Skeletal muscle tissue (tissue), 4 donors: Measurements from ENCODE around the gene PEX19. TPM values are rescaled to one million over a fixed set of nuclear protein-coding genes. Genes with fewer than 3 reads are reported as not detected.

Source experiments
- H3K27ac ChIP-seq: one replicate; pipeline ENCODE4 v1.7.0; 2013; ENCODE audit warnings: mild to moderate bottlenecking, low read depth, low read length, inconsistent platforms
- H3K27me3 ChIP-seq, 3 donors: one replicate each; pipeline ENCODE4 v1.7.0; 2013; ENCODE audit warnings: low read length in 3 of 3; ENCODE audit not compliant: control insufficient read depth in 3 of 3, insufficient read depth in 3 of 3
- H3K36me3 ChIP-seq, 3 donors: one replicate each; pipeline ENCODE4 v1.7.0; 2013; ENCODE audit warnings: low read length in 3 of 3; ENCODE audit not compliant: control insufficient read depth in 3 of 3, insufficient read depth in 3 of 3
- H3K4me1 ChIP-seq, 3 donors: one replicate each; pipeline ENCODE4 v1.7.0; 2013; ENCODE audit warnings: low read length in 3 of 3, mild to moderate bottlenecking in 3 of 3; ENCODE audit not compliant: control insufficient read depth in 3 of 3, insufficient read depth in 3 of 3
- H3K4me3 ChIP-seq, 3 donors: one replicate each; pipeline ENCODE4 v1.7.0; 2013; ENCODE audit warnings: low read length in 3 of 3
- H3K9ac ChIP-seq, 3 donors: one replicate each; pipeline ENCODE4 v1.7.0; 2013; ENCODE audit warnings: low read length in 3 of 3, mild to moderate bottlenecking in 3 of 3, moderate library complexity in 2 of 3, low read depth in 1 of 3
- H3K9me3 ChIP-seq, 3 donors: one replicate each; pipeline ENCODE4 v1.7.0; 2013; ENCODE audit warnings: low read length in 3 of 3; ENCODE audit not compliant: control insufficient read depth in 3 of 3
- total RNA-seq: library from RNA; depleted of rRNA; stranded (reverse); fragments of >200 nt; gene quantifications from one replicate; pipeline ENCODE4 v1.2.3, GENCODE V29; 2014
- donor health status: Osteomylitis.

Gene PEX19
- 30.3 TPM for total RNA-seq

- Histone ChIP-seq H3K27ac (peak within 1 kb of the TSS; percentile 74), H3K27me3 (no peaks in the 10 kb centered on the region), H3K4me3 (peak within 1 kb of the TSS; percentile 91 to 98 (median 94)), H3K9me3 (no peaks in the 10 kb centered on the region), H3K9ac (peak within 1 kb of the TSS; percentile 89 to 96 (median 94)), H3K4me1 (peaks cover 14 to 17% (median 15%) of the 10 kb centered on the region in 3 donors), H3K36me3 (peaks cover 29 to 33% (median 33%) of the 10 kb centered on the region in 3 donors)
Observed at GRCh38 chr1:160284782-160285344, at the start of gene PEX19. Gene PEX19 (minus strand): TSS chr1:160285133. CDS start chr1:160285124, 9 bp downstream.

- H3K36me3 ChIP-seq: peaks cover 27 to 57% (median 57%) of the 10 kb centered on the region in 3 donors
- H3K9me3 ChIP-seq: no peaks in the 10 kb centered on the region
- H3K9ac ChIP-seq: no peak overlapping the region
Observed at GRCh38 chr1:160332516-160332915, 47.6 kb upstream of the PEX19 start.

GRCh38 chr1:160330119-160330518 lies 45.2 kb upstream of the PEX19 start:
- Histone ChIP-seq H3K4me1 (no peaks in the 10 kb centered on the region), H3K36me3 (peaks cover 36 to 72% (median 70%) of the 10 kb centered on the region in 3 donors), H3K9ac (no peak overlapping the region)

More at GRCh38 chr1:160332516-160332915, 47.6 kb upstream of the PEX19 start:
- no peaks in the 10 kb centered on the region for H3K27me3 ChIP-seq
- H3K4me3 ChIP-seq: no peak overlapping the region
- no peak overlapping the region for H3K27ac ChIP-seq
- no peaks in the 10 kb centered on the region for H3K4me1 ChIP-seq

GRCh38 chr1:160328184-160328583 lies 43.3 kb upstream of the PEX19 start:
- no peaks in the 10 kb centered on the region for H3K4me1 ChIP-seq
- H3K27ac ChIP-seq: no peak overlapping the region
- no peak overlapping the region for H3K4me3 ChIP-seq
- H3K9ac ChIP-seq: no peak overlapping the region
- H3K36me3 ChIP-seq: peaks cover 40 to 63% (median 59%) of the 10 kb centered on the region in 3 donors
- H3K27me3 ChIP-seq: no peaks in the 10 kb centered on the region
- H3K9me3 ChIP-seq: no peaks in the 10 kb centered on the region

More at GRCh38 chr1:160330119-160330518, 45.2 kb upstream of the PEX19 start:
- no peak overlapping the region for H3K27ac ChIP-seq
- H3K4me3 ChIP-seq: no peak overlapping the region
- no peaks in the 10 kb centered on the region for H3K27me3 ChIP-seq
- H3K9me3 ChIP-seq: no peaks in the 10 kb centered on the region

- no peaks in the 10 kb centered on the region for H3K9me3 ChIP-seq
- H3K27ac ChIP-seq: no peak overlapping the region
- no peaks in the 10 kb centered on the region for H3K4me1 ChIP-seq
- no peak overlapping the region for H3K4me3 ChIP-seq
- peaks cover 33 to 57% (median 57%) of the 10 kb centered on the region in 3 donors for H3K36me3 ChIP-seq
- no peaks in the 10 kb centered on the region for H3K27me3 ChIP-seq
- H3K9ac ChIP-seq: peak overlapping the region in 1 of 3 donors; percentile 9
Observed at GRCh38 chr1:160326418-160326817, 41.5 kb upstream of the PEX19 start.

- Histone ChIP-seq H3K4me1 (no peaks in the 10 kb centered on the region), H3K4me3 (no peak overlapping the region), H3K27ac (no peak overlapping the region), H3K9me3 (no peaks in the 10 kb centered on the region), H3K9ac (no peak overlapping the region), H3K27me3 (no peaks in the 10 kb centered on the region), H3K36me3 (peaks cover 27 to 55% (median 52%) of the 10 kb centered on the region in 3 donors)
Observed at GRCh38 chr1:160325252-160325651, 40.3 kb upstream of the PEX19 start.

GRCh38 chr1:160322831-160323230 lies 37.9 kb upstream of the PEX19 start:
- Histone ChIP-seq H3K27me3 (no peaks in the 10 kb centered on the region), H3K9me3 (no peaks in the 10 kb centered on the region), H3K9ac (no peak overlapping the region), H3K4me1 (no peaks in the 10 kb centered on the region), H3K4me3 (no peak overlapping the region), H3K36me3 (peaks cover 13 to 36% (median 36%) of the 10 kb centered on the region in 3 donors), H3K27ac (no peak overlapping the region)

GRCh38 chr1:160315359-160315758 lies 30.4 kb upstream of the PEX19 start:
- H3K36me3 ChIP-seq: peaks cover 46 to 65% (median 55%) of the 10 kb centered on the region in 3 donors
- no peaks in the 10 kb centered on the region for H3K4me1 ChIP-seq
- H3K4me3 ChIP-seq: no peak overlapping the region
- no peaks in the 10 kb centered on the region for H3K9me3 ChIP-seq
- H3K27ac ChIP-seq: no peak overlapping the region
- no peak overlapping the region for H3K9ac ChIP-seq
- H3K27me3 ChIP-seq: no peaks in the 10 kb centered on the region

GRCh38 chr1:160309571-160309970 lies 24.6 kb upstream of the PEX19 start:
- no peaks in the 10 kb centered on the region for H3K4me1 ChIP-seq
- H3K9me3 ChIP-seq: no peaks in the 10 kb centered on the region
- no peak overlapping the region for H3K27ac ChIP-seq
- no peak overlapping the region for H3K9ac ChIP-seq
- peaks cover 69 to 86% (median 80%) of the 10 kb centered on the region in 3 donors for H3K36me3 ChIP-seq
- no peak overlapping the region for H3K4me3 ChIP-seq
- H3K27me3 ChIP-seq: no peaks in the 10 kb centered on the region

GRCh38 chr1:160309185-160309557 lies 24.2 kb upstream of the PEX19 start:
- Histone ChIP-seq H3K36me3 (peaks cover 67 to 84% (median 76%) of the 10 kb centered on the region in 3 donors), H3K4me1 (no peaks in the 10 kb centered on the region), H3K27me3 (no peaks in the 10 kb centered on the region), H3K9me3 (no peaks in the 10 kb centered on the region), H3K27ac (no peak overlapping the region), H3K4me3 (no peak overlapping the region), H3K9ac (no peak overlapping the region)
